ENCODE data around the gene TNFRSF1B. TPM values are rescaled to one million over a fixed set of nuclear protein-coding genes. Genes with fewer than 3 reads are reported as not detected.

TNFRSF1B gene
- total and polyA plus RNA-seq, 2 experiments from 2014 or later, result 0.91 to 4.1 TPM

- no peak overlapping the region for H3K4me3 ChIP-seq
- peaks cover 45% of the 10 kb centered on the region for H3K4me1 ChIP-seq (ENCODE audit: insufficient read depth)
- Mint-ChIP-seq H3K4me3 (no peak overlapping the region), H3K4me1 (peaks cover 31% of the 10 kb centered on the region), H3K27me3 (ENCODE audit: insufficient read depth, low read depth, poor library complexity) (peaks cover 8% of the 10 kb centered on the region), H3K36me3 (ENCODE audit: low read depth) (peaks cover 26% of the 10 kb centered on the region), H3K9me3 (no peaks in the 10 kb centered on the region), H3K27ac (no peak overlapping the region)
- no peaks in the 10 kb centered on the region for H3K9me2 ChIP-seq (ENCODE audit: insufficient read depth)
- no peak for DNase-seq (ENCODE audit: low spot score)
- H2AFZ ChIP-seq, result no peak overlapping the region
- H3K4me2 ChIP-seq, result no peak overlapping the region
- TF ChIP-seq NANOG (IDR thresholded peaks at IDR 0.05; ENCODE audit: borderline replicate concordance), result no peak
- TF ChIP-seq ZNF331 (CRISPR knock-in tag; IDR thresholded peaks at IDR 0.05; ENCODE audit: low read depth), result no peak
- TF ChIP-seq ETS1 (IDR thresholded peaks at IDR 0.05), result no peak
- no peak for TF ChIP-seq POLR2AphosphoS5 (IDR thresholded peaks at IDR 0.05; ENCODE audit: low read depth)
- TF ChIP-seq ZNF114 (CRISPR knock-in tag; IDR thresholded peaks at IDR 0.05), result no peak
- TF ChIP-seq, protein P1, sequence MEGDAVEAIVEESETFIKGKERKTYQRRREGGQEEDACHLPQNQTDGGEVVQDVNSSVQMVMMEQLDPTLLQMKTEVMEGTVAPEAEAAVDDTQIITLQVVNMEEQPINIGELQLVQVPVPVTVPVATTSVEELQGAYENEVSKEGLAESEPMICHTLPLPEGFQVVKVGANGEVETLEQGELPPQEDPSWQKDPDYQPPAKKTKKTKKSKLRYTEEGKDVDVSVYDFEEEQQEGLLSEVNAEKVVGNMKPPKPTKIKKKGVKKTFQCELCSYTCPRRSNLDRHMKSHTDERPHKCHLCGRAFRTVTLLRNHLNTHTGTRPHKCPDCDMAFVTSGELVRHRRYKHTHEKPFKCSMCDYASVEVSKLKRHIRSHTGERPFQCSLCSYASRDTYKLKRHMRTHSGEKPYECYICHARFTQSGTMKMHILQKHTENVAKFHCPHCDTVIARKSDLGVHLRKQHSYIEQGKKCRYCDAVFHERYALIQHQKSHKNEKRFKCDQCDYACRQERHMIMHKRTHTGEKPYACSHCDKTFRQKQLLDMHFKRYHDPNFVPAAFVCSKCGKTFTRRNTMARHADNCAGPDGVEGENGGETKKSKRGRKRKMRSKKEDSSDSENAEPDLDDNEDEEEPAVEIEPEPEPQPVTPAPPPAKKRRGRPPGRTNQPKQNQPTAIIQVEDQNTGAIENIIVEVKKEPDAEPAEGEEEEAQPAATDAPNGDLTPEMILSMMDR (conservative IDR thresholded peaks at IDR 0.05; ENCODE audit: low read depth in 2 of 2), result no peak
- TF ChIP-seq, protein P2, sequence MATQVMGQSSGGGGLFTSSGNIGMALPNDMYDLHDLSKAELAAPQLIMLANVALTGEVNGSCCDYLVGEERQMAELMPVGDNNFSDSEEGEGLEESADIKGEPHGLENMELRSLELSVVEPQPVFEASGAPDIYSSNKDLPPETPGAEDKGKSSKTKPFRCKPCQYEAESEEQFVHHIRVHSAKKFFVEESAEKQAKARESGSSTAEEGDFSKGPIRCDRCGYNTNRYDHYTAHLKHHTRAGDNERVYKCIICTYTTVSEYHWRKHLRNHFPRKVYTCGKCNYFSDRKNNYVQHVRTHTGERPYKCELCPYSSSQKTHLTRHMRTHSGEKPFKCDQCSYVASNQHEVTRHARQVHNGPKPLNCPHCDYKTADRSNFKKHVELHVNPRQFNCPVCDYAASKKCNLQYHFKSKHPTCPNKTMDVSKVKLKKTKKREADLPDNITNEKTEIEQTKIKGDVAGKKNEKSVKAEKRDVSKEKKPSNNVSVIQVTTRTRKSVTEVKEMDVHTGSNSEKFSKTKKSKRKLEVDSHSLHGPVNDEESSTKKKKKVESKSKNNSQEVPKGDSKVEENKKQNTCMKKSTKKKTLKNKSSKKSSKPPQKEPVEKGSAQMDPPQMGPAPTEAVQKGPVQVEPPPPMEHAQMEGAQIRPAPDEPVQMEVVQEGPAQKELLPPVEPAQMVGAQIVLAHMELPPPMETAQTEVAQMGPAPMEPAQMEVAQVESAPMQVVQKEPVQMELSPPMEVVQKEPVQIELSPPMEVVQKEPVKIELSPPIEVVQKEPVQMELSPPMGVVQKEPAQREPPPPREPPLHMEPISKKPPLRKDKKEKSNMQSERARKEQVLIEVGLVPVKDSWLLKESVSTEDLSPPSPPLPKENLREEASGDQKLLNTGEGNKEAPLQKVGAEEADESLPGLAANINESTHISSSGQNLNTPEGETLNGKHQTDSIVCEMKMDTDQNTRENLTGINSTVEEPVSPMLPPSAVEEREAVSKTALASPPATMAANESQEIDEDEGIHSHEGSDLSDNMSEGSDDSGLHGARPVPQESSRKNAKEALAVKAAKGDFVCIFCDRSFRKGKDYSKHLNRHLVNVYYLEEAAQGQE (IDR thresholded peaks at IDR 0.05; ENCODE audit: unreplicated experiment), result no peak
- no peaks in the 10 kb centered on the region for H3K27me3 ChIP-seq (ENCODE audit: insufficient read depth)
- no peak for ATAC-seq
- no peaks in the 10 kb centered on the region for H3K79me2 ChIP-seq (replicated peaks; ENCODE audit: insufficient read depth)
- peaks cover 7% of the 10 kb centered on the region; the same call in 1 of the 2 replicates for H3F3A ChIP-seq (replicated peaks; ENCODE audit: low read depth)
- H4K20me1 ChIP-seq (replicated peaks; ENCODE audit: insufficient read depth), result no peaks in the 10 kb centered on the region
- peaks cover 2% of the 10 kb centered on the region for H3K36me3 ChIP-seq (ENCODE audit: insufficient read depth)
- H3K27ac ChIP-seq (ENCODE audit: low read depth), result no peak overlapping the region
Observed at GRCh38 chr1:12245116-12245515, 78.3 kb downstream of the TNFRSF1B start.

DNA sequence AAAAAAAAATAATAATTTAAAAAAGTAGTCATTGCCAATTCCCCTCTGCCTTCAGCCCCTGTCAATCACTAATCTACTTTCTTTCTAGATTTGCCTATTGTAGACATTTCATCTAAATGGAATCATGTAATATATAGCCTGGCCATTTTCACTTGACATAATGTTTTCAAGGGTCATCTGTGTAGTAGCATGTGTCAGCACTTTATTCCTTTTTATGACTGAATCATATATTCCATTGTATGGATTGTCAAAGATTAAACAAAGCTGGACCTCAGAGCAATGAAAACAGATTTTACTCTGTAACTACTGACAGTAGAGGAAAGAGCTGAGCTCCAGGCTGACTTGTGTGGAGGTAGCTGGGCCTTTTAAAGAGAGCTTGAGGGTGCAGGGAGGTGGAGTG lies 78.9 kb downstream of the TNFRSF1B start:
- ATAC-seq (no peak), DNase-seq (ENCODE audit: low spot score) (no peak)
- H3K4me1 ChIP-seq (ENCODE audit: insufficient read depth), result peaks cover 45% of the 10 kb centered on the region
- H3K36me3 ChIP-seq (ENCODE audit: insufficient read depth), result peaks cover 3% of the 10 kb centered on the region
- H3K4me3 ChIP-seq, result no peak overlapping the region
- H4K20me1 ChIP-seq (replicated peaks; ENCODE audit: insufficient read depth), result no peaks in the 10 kb centered on the region
- Mint-ChIP-seq H3K27ac (peak overlapping the region; percentile 14; the same call in 1 of the 2 replicates), H3K27me3 (ENCODE audit: insufficient read depth, low read depth, poor library complexity) (peaks cover 8% of the 10 kb centered on the region), H3K9me3 (no peaks in the 10 kb centered on the region), H3K4me1 (peaks cover 35% of the 10 kb centered on the region), H3K36me3 (ENCODE audit: low read depth) (peaks cover 32% of the 10 kb centered on the region), H3K4me3 (no peak overlapping the region)
- H2AFZ ChIP-seq, result no peak overlapping the region
- no peaks in the 10 kb centered on the region for H3K9me2 ChIP-seq (ENCODE audit: insufficient read depth)
- H3K79me2 ChIP-seq (replicated peaks; ENCODE audit: insufficient read depth), result no peaks in the 10 kb centered on the region
- no peaks in the 10 kb centered on the region for H3K27me3 ChIP-seq (ENCODE audit: insufficient read depth)
- peaks cover 7% of the 10 kb centered on the region; the same call in 1 of the 2 replicates for H3F3A ChIP-seq (replicated peaks; ENCODE audit: low read depth)
- no peak overlapping the region for H3K4me2 ChIP-seq
- H3K27ac ChIP-seq (ENCODE audit: low read depth), result no peak overlapping the region
- no peak for TF ChIP-seq EZH2phosphoT487 (IDR thresholded peaks at IDR 0.05; ENCODE audit: unreplicated experiment)
- no peak for TF ChIP-seq NANOG (IDR thresholded peaks at IDR 0.05; ENCODE audit: borderline replicate concordance)
- no peak for TF ChIP-seq EZH2 (IDR thresholded peaks at IDR 0.05; ENCODE audit: low read depth, unreplicated experiment)
- no peak for TF ChIP-seq STAT1 (IDR thresholded peaks at IDR 0.05; ENCODE audit: unreplicated experiment)
- TF ChIP-seq ETS1 (IDR thresholded peaks at IDR 0.05), result no peak
- no peak for TF ChIP-seq ZNF114 (CRISPR knock-in tag; IDR thresholded peaks at IDR 0.05)

Measured in GM23338 (cell line).